Astrocyte of the hippocampus (primary cell): ENCODE data around the gene AR.
"Not testable (repeated sequence)": the region's sequence is repeated elsewhere in the genome, so short reads cannot be mapped to it uniquely, and the experiment has no call there.

Experiments used
- DNase-seq: peaks from one replicate; pipeline ENCODE4 v3.0.0; 2011; ENCODE audit warnings: low read depth, low spot score

Gene AR

DNA sequence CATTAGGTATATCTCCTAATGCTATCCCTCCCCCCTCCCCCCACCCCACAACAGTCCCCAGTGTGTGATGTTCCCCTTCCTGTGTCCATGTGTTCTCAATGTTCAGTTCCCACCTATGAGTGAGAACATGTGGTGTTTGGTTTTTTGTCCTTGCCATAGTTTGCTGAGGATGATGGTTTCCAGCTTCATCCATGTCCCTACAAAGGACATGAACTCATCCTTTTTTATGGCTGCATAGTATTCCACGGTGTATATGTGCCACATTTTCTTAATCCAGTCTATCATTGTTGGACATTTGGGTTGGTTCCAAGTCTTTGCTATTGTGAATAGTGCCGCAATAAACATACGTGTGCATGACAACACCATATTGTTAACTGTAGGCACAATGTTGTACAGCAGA, 93.5 kb downstream of the AR start:
- not testable (repeated sequence) for DNase-seq

DNA sequence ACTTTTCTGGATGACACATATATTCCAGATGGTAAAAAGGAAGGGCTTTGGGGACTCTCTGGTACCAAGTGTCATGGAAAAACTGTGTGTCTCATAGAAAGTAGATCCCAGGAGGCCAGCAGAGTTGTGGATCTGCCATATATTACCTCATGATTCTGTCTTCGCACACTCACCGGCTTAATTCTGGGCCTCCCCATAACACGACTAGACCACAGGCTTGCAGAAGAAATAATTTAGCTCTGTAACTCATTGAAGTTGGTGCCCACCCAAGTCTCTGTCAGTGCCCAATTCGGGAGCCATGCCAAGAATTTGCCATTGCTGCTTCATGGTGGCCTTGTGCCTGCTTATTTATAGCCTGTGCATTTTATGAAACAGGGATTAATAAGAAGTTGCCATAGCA, 104.5 kb downstream of the AR start:
- DNase-seq, result no peak

DNA sequence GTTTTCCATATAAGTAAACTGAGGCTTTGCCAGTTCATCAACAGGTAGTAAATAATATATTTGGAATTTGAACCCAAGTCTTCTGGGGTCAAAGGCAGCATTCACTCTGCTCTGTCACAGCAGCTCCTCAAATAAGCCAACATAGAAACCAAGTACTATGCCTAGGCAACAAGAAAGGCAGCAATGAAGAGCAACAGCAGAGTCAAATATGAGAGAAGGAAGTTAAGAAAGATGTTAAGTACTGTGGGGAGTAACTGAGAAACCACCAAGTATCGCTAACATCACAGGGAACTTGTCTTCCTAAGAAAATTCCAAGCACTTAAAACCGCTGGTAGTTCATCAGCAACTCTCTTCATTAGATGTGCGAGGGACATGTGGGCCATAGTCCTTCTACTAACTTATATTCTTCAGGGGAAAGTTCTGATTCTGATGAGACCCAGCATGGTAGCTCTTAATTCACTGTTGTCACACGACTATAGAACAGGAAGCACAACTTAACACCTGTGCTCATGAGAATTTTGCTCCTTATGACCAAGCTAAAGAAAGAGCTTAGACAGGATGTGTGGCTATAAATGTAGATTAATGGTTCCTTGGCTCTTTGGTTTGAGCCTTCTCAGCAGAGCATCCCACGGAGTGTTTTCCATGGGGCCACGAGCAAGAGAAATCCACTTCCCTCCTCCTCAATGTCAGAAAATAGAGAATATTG, 107.8 kb downstream of the AR start:
- DNase-seq, result no peak

DNA sequence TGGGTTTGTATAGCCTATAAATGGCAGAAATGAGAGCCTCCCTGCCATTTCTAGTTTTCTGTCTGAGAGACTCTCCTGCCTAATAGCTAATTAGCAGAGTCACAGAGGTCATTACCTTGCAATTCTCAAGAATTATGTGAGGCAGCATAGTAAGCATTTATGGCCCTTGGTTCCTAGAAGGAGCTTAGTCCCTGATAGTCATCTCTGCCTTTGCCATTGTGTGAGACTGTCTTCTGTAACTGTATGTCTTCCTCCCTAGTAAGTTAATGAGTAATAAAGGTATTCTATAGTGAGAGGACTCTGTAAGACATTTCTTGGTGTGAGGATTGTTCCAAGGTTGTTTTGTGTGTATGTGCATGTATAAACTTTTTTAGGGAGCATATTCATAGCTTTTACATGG, 108.7 kb downstream of the AR start:
- no peak for DNase-seq

DNA sequence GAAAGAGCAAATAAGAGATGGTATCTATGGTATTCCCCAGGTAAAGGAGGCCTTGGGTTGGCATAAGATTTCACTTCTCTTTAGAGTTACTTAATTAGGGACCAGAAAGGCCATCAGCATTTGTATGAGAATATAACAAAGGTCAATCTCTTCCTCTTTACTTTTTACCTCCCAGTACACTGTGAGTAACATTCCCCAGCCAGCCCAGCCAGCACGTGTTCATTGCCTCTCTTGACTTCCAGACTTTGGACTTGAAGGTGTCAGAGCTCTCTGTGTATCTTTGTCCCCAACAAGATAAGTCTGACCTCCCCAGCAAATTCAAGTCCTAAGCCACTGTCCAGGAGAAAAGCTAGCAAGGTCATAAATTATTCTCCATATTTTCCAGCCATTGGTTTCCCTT, 110.5 kb downstream of the AR start:
- no peak for DNase-seq

DNA sequence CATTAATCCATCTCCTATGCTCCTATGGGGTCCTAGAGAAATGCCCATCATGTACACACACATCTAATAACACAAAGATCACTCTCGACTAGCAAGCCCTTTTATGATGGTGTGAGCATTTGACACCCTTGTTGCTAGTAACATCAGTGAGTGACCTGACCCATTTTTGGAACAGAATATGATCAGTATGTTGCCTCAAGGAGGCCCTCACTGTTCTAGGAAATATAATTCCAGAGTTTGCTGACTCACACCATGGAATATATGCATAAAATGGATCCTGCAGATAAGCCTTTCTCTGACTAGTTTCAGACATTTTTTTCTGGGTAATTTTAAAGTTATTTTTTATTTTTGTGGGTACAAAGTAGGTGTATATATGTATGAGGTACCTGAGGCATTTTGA, 121.8 kb downstream of the AR start:
- DNase-seq, result no peak

DNA sequence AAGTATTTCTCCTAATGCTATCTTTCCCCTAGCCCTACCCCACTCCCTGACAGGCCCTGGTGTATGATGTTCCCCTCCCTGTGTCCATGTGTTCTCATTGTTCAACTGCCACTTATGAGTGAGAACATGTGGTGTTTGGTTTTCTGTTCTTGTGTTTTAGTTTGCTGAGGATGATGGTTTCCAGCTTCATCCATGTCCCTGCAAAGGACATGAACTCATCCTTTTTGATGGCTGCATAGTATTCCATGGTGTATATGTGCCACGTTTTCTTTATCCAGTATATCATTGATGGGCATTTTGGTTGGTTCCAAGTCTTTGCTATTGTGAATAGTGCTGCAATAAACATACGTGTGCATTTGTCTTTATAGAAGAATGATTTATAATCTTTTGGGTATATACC, 126.9 kb downstream of the AR start:
- not testable (repeated sequence) for DNase-seq

DNA sequence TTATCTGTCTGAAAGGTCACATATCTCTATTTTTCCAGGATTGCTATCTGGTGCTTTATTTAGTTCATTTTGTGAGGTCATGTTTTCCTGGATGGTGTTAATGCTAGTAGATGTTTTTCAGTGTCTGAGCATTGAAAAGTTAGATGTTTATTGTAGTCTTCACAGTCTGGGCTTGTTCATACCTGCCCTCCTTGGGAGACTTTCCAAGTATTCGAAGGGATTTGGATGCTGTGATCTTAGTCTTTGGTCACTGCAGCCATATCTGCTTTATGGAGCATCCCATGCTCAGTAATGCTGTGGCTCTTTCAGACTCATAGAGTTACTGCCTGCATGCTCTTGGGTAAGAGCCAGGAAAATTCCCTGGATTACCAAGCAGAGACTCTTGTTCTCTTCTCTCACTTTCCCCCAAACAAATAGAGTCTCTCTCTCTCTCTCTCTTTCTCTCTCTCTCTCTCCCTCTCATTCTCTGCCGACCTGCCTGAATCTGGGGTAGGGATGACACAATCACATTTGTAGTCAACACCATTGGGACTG, 130.0 kb downstream of the AR start:
- peak; percentile 22 for DNase-seq

DNA sequence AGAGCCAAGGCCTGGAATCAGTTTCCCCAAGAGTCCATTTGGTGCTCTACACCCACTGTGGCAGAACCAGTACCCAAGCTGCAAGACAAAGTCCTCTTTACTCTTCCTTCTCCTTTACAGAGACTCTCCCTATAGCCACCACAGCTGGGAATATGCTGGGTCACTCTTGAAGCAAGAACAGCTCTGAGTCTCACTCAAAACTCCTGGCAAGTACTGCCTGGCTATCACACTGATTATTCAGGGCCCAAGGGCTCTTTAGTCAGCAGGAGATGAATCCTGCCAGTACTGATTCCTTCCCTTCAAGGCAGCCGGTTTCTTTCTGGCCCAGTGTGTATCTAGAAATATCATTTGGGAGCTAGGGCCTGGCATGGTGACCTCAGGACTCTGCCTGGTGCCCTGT, 130.9 kb downstream of the AR start:
- no peak for DNase-seq

DNA sequence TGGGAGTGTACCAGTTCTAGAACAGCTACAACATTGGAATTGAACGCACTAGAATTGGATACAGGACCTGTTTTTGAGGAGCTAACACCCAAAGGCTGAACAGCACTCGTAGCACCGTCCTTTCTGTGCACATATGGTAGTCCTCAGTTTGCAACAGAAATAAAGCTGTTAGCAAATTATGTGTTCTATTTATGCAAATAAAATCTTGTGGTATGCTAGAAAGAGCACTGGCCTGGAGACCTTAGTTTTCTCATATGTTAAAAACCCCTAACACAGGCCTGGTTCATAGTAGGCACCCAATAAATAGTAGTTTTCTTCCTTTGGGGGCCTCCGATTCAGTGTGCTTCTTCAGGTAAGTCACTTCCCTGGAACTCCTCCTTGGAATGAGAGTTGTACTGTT, 140.3 kb downstream of the AR start:
- no peak for DNase-seq

DNA sequence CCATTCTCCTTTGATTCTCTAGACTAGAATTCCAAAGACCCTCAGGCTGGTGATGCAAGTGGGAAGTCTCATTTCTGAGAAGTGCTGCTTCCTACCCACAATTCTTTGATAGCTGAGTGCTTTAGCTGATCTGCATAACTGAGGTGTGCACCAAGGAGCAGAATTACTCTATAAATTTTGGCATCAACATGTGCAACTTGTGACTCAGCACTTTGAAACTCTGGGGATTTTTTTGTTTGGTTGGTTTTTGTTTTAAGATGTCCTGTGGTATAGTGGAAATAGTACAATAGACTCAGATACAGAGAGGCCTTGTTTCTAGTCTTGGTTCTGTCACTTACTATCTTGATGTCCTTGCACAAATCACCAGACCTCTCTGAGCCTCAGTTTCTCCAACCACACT, 148.4 kb downstream of the AR start:
- peak; percentile 67 for DNase-seq

DNA sequence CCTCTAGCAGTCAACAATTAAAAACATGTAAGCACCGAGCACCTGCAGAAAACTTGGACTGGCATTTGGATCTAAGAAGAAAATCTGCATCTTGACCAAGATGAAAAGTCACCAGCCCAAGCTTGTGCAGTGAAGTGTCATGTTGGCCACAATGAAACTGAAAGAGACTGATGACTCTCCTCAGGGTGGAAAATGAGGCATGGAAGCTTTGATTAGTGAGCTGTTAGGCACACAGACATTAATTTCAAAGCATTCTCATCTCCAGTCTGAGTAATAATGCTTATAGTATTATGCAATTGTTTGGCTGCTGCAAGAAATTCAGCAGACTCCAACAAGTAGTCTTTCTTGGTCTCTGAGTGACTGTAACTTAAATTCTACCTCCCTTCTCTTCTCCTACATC, 150.1 kb downstream of the AR start:
- no peak for DNase-seq

DNA sequence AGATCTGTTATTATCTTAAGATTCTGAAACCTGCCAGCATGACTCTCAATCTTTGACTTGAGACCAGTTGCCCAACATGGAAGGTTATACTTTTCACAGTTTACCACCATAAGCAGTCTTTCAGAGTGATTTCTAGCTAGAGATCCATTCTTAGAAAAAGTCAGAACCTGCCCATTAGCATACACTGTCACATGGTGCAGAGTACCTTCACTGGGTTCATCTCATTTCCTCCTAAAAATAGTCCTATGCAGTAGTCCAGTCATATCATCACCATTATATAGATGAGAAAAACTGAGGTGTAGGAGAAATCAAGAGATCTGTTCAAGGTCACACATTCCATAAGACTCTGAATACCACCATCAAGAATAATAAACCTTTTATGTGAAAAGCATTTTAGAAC, 153.6 kb downstream of the AR start:
- no peak for DNase-seq

DNA sequence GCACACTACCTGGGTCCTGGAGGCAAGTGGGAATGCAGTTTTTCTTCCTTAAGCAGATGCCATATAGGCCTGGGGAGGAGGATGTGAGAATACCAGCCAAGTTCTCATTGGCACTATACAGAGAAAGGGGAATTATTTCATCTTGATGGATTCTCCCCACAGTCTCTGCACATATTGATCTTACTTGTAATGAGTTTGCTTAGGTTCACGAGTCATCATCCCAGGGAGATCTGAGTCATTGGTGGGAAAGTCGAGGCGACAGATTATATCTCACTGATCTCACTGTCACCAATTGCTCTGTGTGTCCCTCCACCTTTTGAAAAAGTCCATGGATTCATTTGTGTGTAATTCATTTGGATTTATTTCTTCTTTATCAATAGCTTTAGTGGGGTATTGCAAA, 156.8 kb downstream of the AR start:
- no peak for DNase-seq

DNA sequence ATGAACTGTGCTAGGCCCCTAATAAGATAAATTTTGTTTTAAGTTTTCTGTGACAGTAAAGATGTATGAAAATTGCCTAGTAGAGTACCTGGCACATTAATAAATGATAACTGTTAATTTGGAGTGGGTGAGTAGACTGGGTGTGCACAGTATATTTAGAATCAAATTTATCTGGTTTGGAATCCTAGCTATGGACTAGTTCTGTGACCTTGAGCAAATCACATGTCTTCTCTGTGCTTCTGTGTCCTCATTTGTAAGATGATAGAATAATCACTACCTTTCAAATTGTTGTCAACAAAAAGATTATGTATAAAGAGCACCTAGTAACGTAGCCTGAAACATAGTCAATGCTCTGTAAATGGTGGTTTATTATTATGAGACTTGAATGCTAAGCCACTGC, 170.2 kb downstream of the AR start:
- DNase-seq, result no peak

DNA sequence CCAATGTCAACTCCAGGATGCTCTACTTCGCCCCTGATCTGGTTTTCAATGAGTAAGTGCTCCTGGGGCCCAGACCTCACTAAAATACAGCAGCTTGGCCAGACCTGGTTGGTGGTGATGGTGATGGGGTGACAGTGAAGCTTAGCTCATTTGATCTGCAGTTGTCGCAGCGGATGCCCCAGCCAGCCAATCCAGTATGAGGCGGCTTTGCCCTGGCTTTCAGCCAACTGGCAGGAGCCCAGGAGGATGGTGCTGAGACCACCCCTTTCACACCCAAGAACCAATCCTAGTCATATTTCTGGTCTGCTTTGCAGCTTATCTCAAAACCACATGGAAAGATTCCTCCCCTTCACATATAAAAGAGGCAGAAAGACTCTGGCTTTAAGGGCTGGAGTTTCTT, 173.8 kb downstream of the AR start:
- no peak for DNase-seq

DNA sequence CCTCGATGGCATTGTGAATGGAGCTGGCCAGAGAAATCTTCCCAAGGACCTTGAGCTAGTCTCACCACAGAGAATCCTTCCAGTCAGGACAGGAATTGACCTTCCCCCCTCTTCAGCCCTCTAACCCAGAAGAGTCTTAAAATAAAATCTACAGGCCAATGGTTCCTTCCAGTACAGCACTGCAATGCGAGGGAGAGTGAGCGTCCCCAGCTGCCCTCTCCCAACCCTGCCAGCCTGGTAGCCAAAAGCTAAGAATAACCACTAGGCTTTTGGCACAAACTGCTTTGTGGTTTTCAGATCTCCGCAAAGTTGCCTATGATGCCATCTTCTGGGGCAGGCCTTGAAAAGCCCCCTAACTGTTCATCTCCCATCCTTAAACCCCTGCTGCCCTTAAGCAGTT, 175.1 kb downstream of the AR start:
- DNase-seq, result no peak

DNA sequence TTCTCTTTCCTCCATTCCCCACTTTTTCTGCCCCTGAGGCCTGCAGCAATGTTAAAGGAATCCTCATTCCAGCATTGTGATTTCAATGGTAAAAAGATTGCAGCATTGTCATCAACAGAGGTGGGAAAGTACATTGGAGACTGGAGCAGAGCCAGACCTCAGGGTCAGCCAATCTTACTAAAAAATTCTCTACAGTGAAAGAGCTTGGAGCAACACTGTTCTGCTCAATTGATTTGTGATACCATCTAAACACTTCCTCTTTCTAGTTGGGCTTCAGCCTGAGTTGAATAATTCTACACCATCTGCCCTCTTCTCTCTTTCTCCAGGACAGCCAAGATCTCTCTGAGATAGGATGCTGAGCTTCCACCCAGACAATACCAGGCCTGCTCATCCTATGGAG, 176.5 kb downstream of the AR start:
- DNase-seq, result peak; percentile 22

DNA sequence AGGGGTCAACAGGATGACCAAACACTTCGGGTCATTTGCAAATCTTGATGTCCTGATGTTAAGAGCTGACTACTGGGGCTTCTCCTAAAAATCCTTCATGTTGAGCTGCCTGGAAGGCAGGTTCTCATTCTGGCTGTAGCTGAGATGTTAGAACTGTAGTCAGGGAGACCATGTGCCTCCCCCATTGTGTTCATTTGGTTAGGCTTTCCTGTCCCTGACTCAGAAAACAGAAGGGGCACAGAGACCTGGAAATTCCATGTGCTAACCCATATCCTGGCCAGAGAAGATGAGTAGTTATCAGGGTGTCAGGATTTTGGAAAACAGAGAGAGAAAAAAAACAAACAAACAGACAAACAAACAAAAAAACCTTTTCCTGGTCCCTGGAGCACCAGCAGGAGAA, 177.5 kb downstream of the AR start:
- DNase-seq, result no peak

DNA sequence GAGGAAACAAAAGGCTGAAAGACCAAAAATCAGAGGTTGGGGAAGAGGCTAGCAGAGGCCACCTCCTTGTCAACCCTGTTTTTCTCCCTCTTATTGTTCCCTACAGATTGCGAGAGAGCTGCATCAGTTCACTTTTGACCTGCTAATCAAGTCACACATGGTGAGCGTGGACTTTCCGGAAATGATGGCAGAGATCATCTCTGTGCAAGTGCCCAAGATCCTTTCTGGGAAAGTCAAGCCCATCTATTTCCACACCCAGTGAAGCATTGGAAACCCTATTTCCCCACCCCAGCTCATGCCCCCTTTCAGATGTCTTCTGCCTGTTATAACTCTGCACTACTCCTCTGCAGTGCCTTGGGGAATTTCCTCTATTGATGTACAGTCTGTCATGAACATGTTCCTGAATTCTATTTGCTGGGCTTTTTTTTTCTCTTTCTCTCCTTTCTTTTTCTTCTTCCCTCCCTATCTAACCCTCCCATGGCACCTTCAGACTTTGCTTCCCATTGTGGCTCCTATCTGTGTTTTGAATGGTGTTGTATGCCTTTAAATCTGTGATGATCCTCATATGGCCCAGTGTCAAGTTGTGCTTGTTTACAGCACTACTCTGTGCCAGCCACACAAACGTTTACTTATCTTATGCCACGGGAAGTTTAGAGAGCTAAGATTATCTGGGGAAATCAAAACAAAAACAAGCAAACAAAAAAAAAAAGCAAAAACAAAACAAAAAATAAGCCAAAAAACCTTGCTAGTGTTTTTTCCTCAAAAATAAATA, 179.9 kb downstream of the AR start:
- no peak for DNase-seq

DNA sequence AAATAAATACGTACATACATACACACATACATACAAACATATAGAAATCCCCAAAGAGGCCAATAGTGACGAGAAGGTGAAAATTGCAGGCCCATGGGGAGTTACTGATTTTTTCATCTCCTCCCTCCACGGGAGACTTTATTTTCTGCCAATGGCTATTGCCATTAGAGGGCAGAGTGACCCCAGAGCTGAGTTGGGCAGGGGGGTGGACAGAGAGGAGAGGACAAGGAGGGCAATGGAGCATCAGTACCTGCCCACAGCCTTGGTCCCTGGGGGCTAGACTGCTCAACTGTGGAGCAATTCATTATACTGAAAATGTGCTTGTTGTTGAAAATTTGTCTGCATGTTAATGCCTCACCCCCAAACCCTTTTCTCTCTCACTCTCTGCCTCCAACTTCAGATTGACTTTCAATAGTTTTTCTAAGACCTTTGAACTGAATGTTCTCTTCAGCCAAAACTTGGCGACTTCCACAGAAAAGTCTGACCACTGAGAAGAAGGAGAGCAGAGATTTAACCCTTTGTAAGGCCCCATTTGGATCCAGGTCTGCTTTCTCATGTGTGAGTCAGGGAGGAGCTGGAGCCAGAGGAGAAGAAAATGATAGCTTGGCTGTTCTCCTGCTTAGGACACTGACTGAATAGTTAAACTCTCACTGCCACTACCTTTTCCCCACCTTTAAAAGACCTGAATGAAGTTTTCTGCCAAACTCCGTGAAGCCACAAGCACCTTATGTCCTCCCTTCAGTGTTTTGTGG, 180.7 kb downstream of the AR start:
- DNase-seq, result no peak

DNA sequence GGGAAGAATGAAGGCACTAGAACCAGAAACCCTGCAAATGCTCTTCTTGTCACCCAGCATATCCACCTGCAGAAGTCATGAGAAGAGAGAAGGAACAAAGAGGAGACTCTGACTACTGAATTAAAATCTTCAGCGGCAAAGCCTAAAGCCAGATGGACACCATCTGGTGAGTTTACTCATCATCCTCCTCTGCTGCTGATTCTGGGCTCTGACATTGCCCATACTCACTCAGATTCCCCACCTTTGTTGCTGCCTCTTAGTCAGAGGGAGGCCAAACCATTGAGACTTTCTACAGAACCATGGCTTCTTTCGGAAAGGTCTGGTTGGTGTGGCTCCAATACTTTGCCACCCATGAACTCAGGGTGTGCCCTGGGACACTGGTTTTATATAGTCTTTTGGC, 181.7 kb downstream of the AR start:
- DNase-seq, result no peak

DNA sequence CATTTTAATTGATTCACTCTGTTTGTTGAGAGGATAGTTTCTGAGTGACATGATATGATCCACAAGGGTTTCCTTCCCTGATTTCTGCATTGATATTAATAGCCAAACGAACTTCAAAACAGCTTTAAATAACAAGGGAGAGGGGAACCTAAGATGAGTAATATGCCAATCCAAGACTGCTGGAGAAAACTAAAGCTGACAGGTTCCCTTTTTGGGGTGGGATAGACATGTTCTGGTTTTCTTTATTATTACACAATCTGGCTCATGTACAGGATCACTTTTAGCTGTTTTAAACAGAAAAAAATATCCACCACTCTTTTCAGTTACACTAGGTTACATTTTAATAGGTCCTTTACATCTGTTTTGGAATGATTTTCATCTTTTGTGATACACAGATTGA, 182.2 kb downstream of the AR start:
- DNase-seq, result no peak
